ENCODE results near the gene SCO1.
A peak's percentile ranks its signal among the peaks of the same experiment; 100 is the strongest.
"Not testable (repeated sequence)": the region's sequence is repeated elsewhere in the genome, so short reads cannot be mapped to it uniquely, and the experiment has no call there.

The SCO1 gene

DNA sequence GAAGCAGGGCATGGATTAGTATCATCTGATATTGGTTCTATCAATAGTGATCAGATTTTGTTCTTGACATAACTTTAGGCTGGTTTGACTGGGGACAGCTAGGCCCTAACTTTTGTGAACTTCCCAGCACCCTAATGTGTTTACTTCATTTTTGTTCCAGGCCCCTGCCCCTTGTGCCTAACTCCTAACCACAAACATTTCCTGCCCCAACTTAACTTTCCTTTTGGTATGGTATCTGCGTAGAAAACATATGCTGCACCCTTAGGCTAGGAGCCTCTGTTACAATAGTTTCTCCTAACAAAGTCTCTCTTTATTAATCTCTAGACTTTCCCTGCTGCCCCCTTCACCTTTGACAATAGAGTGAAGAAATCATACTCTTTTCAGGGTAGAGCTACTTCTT, 2.5 kb upstream of the SCO1 start:
- H2BK15ac ChIP-seq (ENCODE audit: low read length): no peak overlapping the region
- H4K91ac ChIP-seq (ENCODE audit: low read depth, low read length, poor library complexity): no peak overlapping the region
- H2BK120ac ChIP-seq (ENCODE audit: low read depth, low read length): no peak overlapping the region
- no peak overlapping the region for H3K27ac ChIP-seq (replicated peaks; ENCODE audit: low read length)
- no peak overlapping the region for H3K18ac ChIP-seq (ENCODE audit: low read length)
- peaks cover 10% of the 10 kb centered on the region for H3K79me1 ChIP-seq (ENCODE audit: low read depth, low read length)
- no peak overlapping the region for H2BK12ac ChIP-seq (ENCODE audit: low read length)
- peaks cover 3% of the 10 kb centered on the region in 2 donors for H3K4me1 ChIP-seq (ENCODE audit: control insufficient read depth in 2 of 2, insufficient read depth in 1 of 2, low read depth in 1 of 2, low read length in 2 of 2)
- H2AK5ac ChIP-seq (ENCODE audit: low read depth, low read length): no peak overlapping the region
- H3K9ac ChIP-seq (ENCODE audit: low read depth, low read length, poor library complexity): no peak overlapping the region
- no peak overlapping the region for H3K4ac ChIP-seq (ENCODE audit: low read length)
- H2BK5ac ChIP-seq (ENCODE audit: low read length): no peak overlapping the region
- H3K27me3 ChIP-seq (ENCODE audit: control insufficient read depth in 3 of 3, insufficient read depth in 3 of 3, low read depth in 1 of 3, low read length in 3 of 3): no peaks in the 10 kb centered on the region
- DNase-seq (ENCODE audit: low spot score): no peak
- H3K9me3 ChIP-seq (replicated peaks in 1 of 2; ENCODE audit: control insufficient read depth in 2 of 2, insufficient read depth in 1 of 2, low read depth in 1 of 2, low read length in 2 of 2): no peaks in the 10 kb centered on the region
- no peak overlapping the region for H3K4me3 ChIP-seq (ENCODE audit: low read length in 2 of 2)
- no peak overlapping the region for H4K8ac ChIP-seq (ENCODE audit: low read depth, low read length)
- no peak overlapping the region for H2AFZ ChIP-seq (ENCODE audit: low read length)
- H3K4me2 ChIP-seq (ENCODE audit: insufficient read depth, low read length, poor library complexity, severe bottlenecking): no peak overlapping the region
- H3K23ac ChIP-seq (ENCODE audit: low read depth, low read length, poor library complexity): no peak overlapping the region
- no CpG with 5 or more reads among the region's 1 CpG for WGBS, 2 donors (ENCODE audit: extremely low coverage in 2 of 2, insufficient read length in 2 of 2, insufficient replicate concordance in 1 of 2)
- H3K14ac ChIP-seq (ENCODE audit: low read length): no peak overlapping the region
- peaks cover 5 to 15% of the 10 kb centered on the region in 2 donors for H3K36me3 ChIP-seq (replicated peaks in 1 of 2; ENCODE audit: control insufficient read depth in 2 of 2, insufficient read depth in 2 of 2, low read length in 2 of 2)

DNA sequence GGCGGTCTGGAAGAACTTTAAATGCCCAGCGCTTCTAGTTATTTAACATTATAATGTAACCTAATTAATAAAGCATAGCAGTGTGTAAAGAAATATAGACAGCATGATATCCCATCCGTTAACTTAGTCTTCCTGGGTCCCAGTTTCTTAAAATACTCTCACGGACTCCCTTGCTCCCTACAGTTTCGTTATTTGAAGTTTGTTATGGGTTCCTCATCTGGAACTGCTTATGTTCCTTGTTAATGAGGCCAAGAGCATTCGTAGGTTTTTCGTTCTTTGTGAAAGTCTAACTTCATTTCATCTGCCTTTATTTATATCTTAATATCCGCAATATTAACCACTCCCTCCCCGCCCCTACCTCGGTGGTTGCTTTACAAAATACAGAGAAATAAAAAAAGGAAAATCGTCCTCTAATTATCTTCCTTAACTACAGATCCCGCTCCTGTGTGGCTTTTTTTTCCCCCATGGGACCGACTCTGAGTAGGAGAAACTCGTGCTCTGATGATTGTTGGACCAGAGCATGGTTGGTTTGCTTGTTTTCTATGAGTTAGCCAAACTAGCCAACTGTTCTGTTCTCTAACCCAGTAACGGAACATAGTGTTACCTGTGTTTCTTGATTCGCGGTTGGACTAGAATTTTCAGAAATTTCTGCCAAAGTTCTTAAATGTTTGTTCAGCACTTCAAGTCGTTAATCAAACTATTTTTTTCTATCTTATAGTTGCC, 924 bp upstream of the SCO1 start:
- H3K4ac ChIP-seq (ENCODE audit: low read length): no peak overlapping the region
- no peak overlapping the region for H3K14ac ChIP-seq (ENCODE audit: low read length)
- H3K36me3 ChIP-seq (replicated peaks in 1 of 2; ENCODE audit: control insufficient read depth in 2 of 2, insufficient read depth in 2 of 2, low read length in 2 of 2): peaks cover 7 to 26% of the 10 kb centered on the region in 2 donors
- H3K79me1 ChIP-seq (ENCODE audit: low read depth, low read length): peaks cover 10% of the 10 kb centered on the region
- H3K18ac ChIP-seq (ENCODE audit: low read length): no peak overlapping the region
- DNase-seq (ENCODE audit: low spot score): no peak
- H3K4me1 ChIP-seq (ENCODE audit: control insufficient read depth in 2 of 2, insufficient read depth in 1 of 2, low read depth in 1 of 2, low read length in 2 of 2): peaks cover 3% of the 10 kb centered on the region in 2 donors
- no peak overlapping the region for H2BK15ac ChIP-seq (ENCODE audit: low read length)
- no peak overlapping the region for H3K27ac ChIP-seq (replicated peaks; ENCODE audit: low read length)
- H3K9me3 ChIP-seq (replicated peaks in 1 of 2; ENCODE audit: control insufficient read depth in 2 of 2, insufficient read depth in 1 of 2, low read depth in 1 of 2, low read length in 2 of 2): no peaks in the 10 kb centered on the region
- no peak overlapping the region for H2AK5ac ChIP-seq (ENCODE audit: low read depth, low read length)
- H4K8ac ChIP-seq (ENCODE audit: low read depth, low read length): no peak overlapping the region
- H3K9ac ChIP-seq (ENCODE audit: low read depth, low read length, poor library complexity): no peak overlapping the region
- no peak overlapping the region for H2BK12ac ChIP-seq (ENCODE audit: low read length)
- H3K27me3 ChIP-seq (ENCODE audit: control insufficient read depth in 3 of 3, insufficient read depth in 3 of 3, low read depth in 1 of 3, low read length in 3 of 3): no peaks in the 10 kb centered on the region
- peak overlapping the region; percentile 92 for H2AFZ ChIP-seq (ENCODE audit: low read length)
- H2BK5ac ChIP-seq (ENCODE audit: low read length): no peak overlapping the region
- no peak overlapping the region for H3K23ac ChIP-seq (ENCODE audit: low read depth, low read length, poor library complexity)
- no CpG with 5 or more reads among the region's 18 CpGs for WGBS, 2 donors (ENCODE audit: extremely low coverage in 2 of 2, insufficient read length in 2 of 2, insufficient replicate concordance in 1 of 2)
- H4K91ac ChIP-seq (ENCODE audit: low read depth, low read length, poor library complexity): no peak overlapping the region
- peak overlapping the region in 1 of 2 donors; percentile 94 for H3K4me3 ChIP-seq (ENCODE audit: low read length in 2 of 2)
- no peak overlapping the region for H2BK120ac ChIP-seq (ENCODE audit: low read depth, low read length)
- peak overlapping the region; percentile 29 for H3K4me2 ChIP-seq (ENCODE audit: insufficient read depth, low read length, poor library complexity, severe bottlenecking)

DNA sequence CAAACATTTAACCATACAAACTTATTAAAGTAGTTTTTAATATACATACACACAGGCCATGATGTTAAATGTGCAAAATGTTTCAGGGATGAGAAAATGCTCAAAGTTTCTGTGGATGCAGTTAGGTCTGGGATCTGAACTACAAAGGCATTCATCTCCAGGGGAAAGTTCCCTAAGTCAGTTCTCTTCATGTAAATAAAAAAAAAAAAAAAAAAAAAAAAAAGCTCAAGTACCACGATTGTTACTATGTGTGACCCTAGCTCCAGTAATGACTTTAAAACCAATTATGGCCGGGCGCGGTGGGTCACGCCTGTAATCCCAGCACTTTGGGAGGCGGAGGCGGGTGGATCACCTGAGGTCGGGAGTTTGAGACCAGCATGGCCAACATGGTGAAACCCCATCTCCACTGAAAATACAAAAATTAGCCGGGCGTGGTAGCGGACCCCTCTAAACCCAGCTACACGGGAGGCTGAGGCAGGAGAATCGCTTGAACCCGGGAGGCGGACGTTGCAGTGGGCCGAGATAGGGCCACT, 1.4 kb downstream of the SCO1 start:
- H3K9ac ChIP-seq (ENCODE audit: low read depth, low read length, poor library complexity); H3K14ac ChIP-seq (ENCODE audit: low read length); H3K4me1 ChIP-seq (ENCODE audit: control insufficient read depth in 2 of 2, insufficient read depth in 1 of 2, low read depth in 1 of 2, low read length in 2 of 2); H3K27ac ChIP-seq (replicated peaks; ENCODE audit: low read length); H2BK120ac ChIP-seq (ENCODE audit: low read depth, low read length); H4K91ac ChIP-seq (ENCODE audit: low read depth, low read length, poor library complexity); H2BK5ac ChIP-seq (ENCODE audit: low read length); H2AK5ac ChIP-seq (ENCODE audit: low read depth, low read length); H3K18ac ChIP-seq (ENCODE audit: low read length); H3K23ac ChIP-seq (ENCODE audit: low read depth, low read length, poor library complexity); H2AFZ ChIP-seq (ENCODE audit: low read length); H3K4ac ChIP-seq (ENCODE audit: low read length); H3K9me3 ChIP-seq (replicated peaks in 1 of 2; ENCODE audit: control insufficient read depth in 2 of 2, insufficient read depth in 1 of 2, low read depth in 1 of 2, low read length in 2 of 2); H3K4me2 ChIP-seq (ENCODE audit: insufficient read depth, low read length, poor library complexity, severe bottlenecking); DNase-seq (ENCODE audit: low spot score); H2BK15ac ChIP-seq (ENCODE audit: low read length); H3K27me3 ChIP-seq (ENCODE audit: control insufficient read depth in 3 of 3, insufficient read depth in 3 of 3, low read depth in 1 of 3, low read length in 3 of 3); H4K8ac ChIP-seq (ENCODE audit: low read depth, low read length); H2BK12ac ChIP-seq (ENCODE audit: low read length): not testable (repeated sequence)
- Histone ChIP-seq H3K36me3 (replicated peaks in 1 of 2; ENCODE audit: control insufficient read depth in 2 of 2, insufficient read depth in 2 of 2, low read length in 2 of 2) (peaks cover 16 to 49% of the 10 kb centered on the region in 2 donors), H3K79me1 (ENCODE audit: low read depth, low read length) (peaks cover 13% of the 10 kb centered on the region), H3K4me3 (ENCODE audit: low read length in 2 of 2) (peak overlapping the region in 1 of 2 donors; percentile 94)
- whole genome bisulfite sequencing, 2 donors (ENCODE audit: extremely low coverage in 2 of 2, insufficient read length in 2 of 2, insufficient replicate concordance in 1 of 2): no CpG with 5 or more reads among the region's 17 CpGs

DNA sequence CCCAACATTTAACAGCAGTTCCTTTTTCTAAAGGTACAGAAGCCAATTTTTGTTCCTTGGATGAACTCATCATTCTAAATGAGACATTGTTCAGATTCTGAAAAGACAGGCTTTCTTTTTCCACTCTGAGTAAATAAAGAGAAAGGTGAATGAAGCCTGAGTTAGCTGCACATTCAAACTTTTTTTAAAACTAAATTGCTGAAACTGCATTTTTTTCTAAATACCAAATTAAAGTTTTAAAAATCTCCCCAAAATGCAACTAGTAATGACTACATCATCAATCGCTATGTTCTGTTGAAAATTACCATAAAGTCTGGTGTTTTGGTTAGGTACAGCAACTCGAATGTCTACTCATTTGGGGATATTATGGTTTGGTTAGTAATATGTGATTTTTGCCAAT, 9.8 kb downstream of the SCO1 start:
- H3K4me3 ChIP-seq (ENCODE audit: low read length in 2 of 2): no peak overlapping the region
- no peak overlapping the region for H3K4me2 ChIP-seq (ENCODE audit: insufficient read depth, low read length, poor library complexity, severe bottlenecking)
- no peak overlapping the region for H3K27ac ChIP-seq (replicated peaks; ENCODE audit: low read length)
- H3K9ac ChIP-seq (ENCODE audit: low read depth, low read length, poor library complexity): no peak overlapping the region
- no peak overlapping the region for H2BK15ac ChIP-seq (ENCODE audit: low read length)
- no peak for DNase-seq (ENCODE audit: low spot score)
- H3K18ac ChIP-seq (ENCODE audit: low read length): no peak overlapping the region
- WGBS, 2 donors (ENCODE audit: extremely low coverage in 2 of 2, insufficient read length in 2 of 2, insufficient replicate concordance in 1 of 2): no CpG with 5 or more reads among the region's 2 CpGs
- peaks cover 16 to 97% of the 10 kb centered on the region in 2 donors for H3K36me3 ChIP-seq (replicated peaks in 1 of 2; ENCODE audit: control insufficient read depth in 2 of 2, insufficient read depth in 2 of 2, low read length in 2 of 2)
- no peak overlapping the region for H2BK120ac ChIP-seq (ENCODE audit: low read depth, low read length)
- H3K23ac ChIP-seq (ENCODE audit: low read depth, low read length, poor library complexity): no peak overlapping the region
- H4K8ac ChIP-seq (ENCODE audit: low read depth, low read length): no peak overlapping the region
- H4K91ac ChIP-seq (ENCODE audit: low read depth, low read length, poor library complexity): no peak overlapping the region
- no peaks in the 10 kb centered on the region for H3K27me3 ChIP-seq (ENCODE audit: control insufficient read depth in 3 of 3, insufficient read depth in 3 of 3, low read depth in 1 of 3, low read length in 3 of 3)
- H3K79me1 ChIP-seq (ENCODE audit: low read depth, low read length): peaks cover 3% of the 10 kb centered on the region
- H2BK5ac ChIP-seq (ENCODE audit: low read length): no peak overlapping the region
- H3K4me1 ChIP-seq (ENCODE audit: control insufficient read depth in 2 of 2, insufficient read depth in 1 of 2, low read depth in 1 of 2, low read length in 2 of 2): no peaks in the 10 kb centered on the region
- H3K9me3 ChIP-seq (replicated peaks in 1 of 2; ENCODE audit: control insufficient read depth in 2 of 2, insufficient read depth in 1 of 2, low read depth in 1 of 2, low read length in 2 of 2): no peaks in the 10 kb centered on the region
- H2BK12ac ChIP-seq (ENCODE audit: low read length): no peak overlapping the region
- H3K4ac ChIP-seq (ENCODE audit: low read length): no peak overlapping the region
- no peak overlapping the region for H3K14ac ChIP-seq (ENCODE audit: low read length)
- H2AK5ac ChIP-seq (ENCODE audit: low read depth, low read length): no peak overlapping the region
- no peak overlapping the region for H2AFZ ChIP-seq (ENCODE audit: low read length)

All from neuronal stem cell (in vitro differentiated cells).